Activated naive CD8-positive, alpha-beta T cell treated with anti-CD3 and anti-CD28 coated beads, Interleukin-2, amount 10 ng/mL, durations not matched to agents 7 days and 5 days (primary cell): Measurements from ENCODE around the gene RNF187. TPM values are rescaled to one million over a fixed set of nuclear protein-coding genes. Genes with fewer than 3 reads are reported as not detected.
A peak's percentile ranks its signal among the peaks of the same experiment; 100 is the strongest.

ENCODE experiments used
- ATAC-seq: fragments of 150-1000 bp; cut with Tn5 transposase; one replicate; pipeline ENCODE4 v1.10.0; 2021; ENCODE audit warnings: low read depth, moderate library complexity
- POLR2A ChIA-PET: fragments of 350-600 bp; sonication (Branson Sonifier 250); formaldehyde crosslinking; loops from one replicate; lab custom pipeline; 2021; ENCODE audit warnings: antibody characterized with exemption; lab: Charles Lee
- DNase-seq: peaks from one replicate; pipeline ENCODE4 v3.0.0; 2021
- H3K27ac Mint-ChIP-seq: one replicate; pipeline ENCODE4 v1.8.0; 2022; ENCODE audit warnings: mild to moderate bottlenecking, mixed read lengths
- H3K27me3 Mint-ChIP-seq: one replicate; pipeline ENCODE4 v1.8.0; 2022; ENCODE audit warnings: mild to moderate bottlenecking, moderate library complexity, mixed read lengths
- H3K36me3 Mint-ChIP-seq: one replicate; pipeline ENCODE4 v1.8.0; 2021; ENCODE audit warnings: mild to moderate bottlenecking, mixed read lengths
- H3K4me1 Mint-ChIP-seq: one replicate; pipeline ENCODE4 v1.8.0; 2021; ENCODE audit warnings: mixed read lengths
- H3K4me3 Mint-ChIP-seq: one replicate; pipeline ENCODE4 v1.8.0; 2022; ENCODE audit warnings: mild to moderate bottlenecking, moderate library complexity, mixed read lengths
- H3K9me3 Mint-ChIP-seq: one replicate; pipeline ENCODE4 v1.8.0; 2021; ENCODE audit warnings: mixed read lengths
- total RNA-seq, 2 experiments: library from RNA; stranded (reverse); gene quantifications; one replicate each; pipeline ENCODE4 v1.2.3, GENCODE V29; 2021

The RNF187 gene
- total RNA-seq, 2 experiments from 2014 or later: 128 to 143 TPM

DNA sequence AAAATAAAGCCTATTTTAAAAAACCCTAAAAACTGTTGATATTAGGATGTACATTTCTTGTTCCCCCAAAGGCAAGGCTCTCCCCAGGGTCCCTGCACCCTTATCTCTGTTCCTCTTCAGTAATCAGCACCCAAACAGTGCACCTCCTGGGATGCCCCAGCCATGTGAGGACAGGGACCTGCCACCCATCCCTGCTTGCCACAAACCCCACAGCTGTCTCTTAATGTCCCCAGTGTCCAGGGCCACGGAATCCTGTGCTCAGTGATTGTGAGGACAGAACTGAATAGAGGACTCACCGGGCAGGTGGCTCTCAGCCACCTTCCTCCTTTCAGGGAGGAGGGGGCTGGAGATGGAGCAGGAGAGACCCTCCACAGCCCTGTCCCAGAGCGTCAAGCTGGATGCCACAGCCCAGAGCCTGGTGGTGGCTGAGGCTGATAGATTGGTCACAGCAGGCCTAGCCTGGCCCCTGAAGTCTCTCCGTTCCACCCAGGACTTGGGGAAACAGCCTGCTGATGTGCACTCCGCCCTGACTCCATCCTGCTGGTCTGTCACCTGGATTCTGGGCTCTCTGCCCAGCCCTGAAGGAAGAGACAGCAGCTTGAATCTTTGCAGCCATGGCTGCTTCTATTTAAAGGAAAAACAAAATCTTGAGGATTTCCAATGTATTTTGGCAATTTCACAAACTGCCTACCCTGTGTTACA lies 23.1 kb downstream of the RNF187 start:
- ATAC-seq: no peak
- H3K27ac Mint-ChIP-seq: no peak overlapping the region
- peaks cover 31% of the 10 kb centered on the region for H3K4me1 Mint-ChIP-seq
- no peaks in the 10 kb centered on the region for H3K36me3 Mint-ChIP-seq
- POLR2A ChIA-PET: no interaction called here
- peaks cover 21% of the 10 kb centered on the region for H3K27me3 Mint-ChIP-seq
- H3K4me3 Mint-ChIP-seq: no peak overlapping the region
- peaks cover 1% of the 10 kb centered on the region for H3K9me3 Mint-ChIP-seq
- no peak for DNase-seq

DNA sequence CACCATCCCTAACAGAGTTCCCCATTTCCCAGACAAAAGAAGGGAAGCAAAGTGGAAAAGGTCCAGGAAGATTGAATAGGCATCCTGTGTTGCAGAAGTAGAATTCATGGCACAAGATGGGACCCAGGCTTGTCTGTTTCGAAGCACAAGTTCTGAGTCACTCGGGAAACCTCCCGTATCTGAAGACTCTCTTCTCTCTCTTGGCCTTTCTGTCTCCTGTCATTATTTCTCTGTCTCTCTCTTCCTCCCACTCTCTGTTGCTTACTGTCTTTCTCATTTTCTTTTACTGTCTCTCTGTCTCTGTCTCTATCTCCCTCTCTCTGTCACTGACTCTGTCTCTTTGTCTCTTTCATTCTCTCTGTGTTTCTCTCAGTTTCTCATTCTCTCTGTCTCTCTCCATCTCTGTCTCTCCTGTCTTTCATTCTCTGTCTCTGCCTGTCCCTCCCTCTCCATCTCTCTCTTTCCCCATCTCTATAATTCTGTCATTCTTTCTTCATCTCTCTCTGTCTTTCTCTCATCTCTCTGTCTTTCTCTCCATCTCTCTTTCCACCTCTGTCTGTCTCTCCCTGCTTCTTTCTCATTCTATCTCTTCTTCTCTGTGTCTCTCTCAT lies 23.7 kb downstream of the RNF187 start:
- no peak for ATAC-seq
- DNase-seq: no peak
- H3K27ac Mint-ChIP-seq: peak overlapping the region; percentile 40

DNA sequence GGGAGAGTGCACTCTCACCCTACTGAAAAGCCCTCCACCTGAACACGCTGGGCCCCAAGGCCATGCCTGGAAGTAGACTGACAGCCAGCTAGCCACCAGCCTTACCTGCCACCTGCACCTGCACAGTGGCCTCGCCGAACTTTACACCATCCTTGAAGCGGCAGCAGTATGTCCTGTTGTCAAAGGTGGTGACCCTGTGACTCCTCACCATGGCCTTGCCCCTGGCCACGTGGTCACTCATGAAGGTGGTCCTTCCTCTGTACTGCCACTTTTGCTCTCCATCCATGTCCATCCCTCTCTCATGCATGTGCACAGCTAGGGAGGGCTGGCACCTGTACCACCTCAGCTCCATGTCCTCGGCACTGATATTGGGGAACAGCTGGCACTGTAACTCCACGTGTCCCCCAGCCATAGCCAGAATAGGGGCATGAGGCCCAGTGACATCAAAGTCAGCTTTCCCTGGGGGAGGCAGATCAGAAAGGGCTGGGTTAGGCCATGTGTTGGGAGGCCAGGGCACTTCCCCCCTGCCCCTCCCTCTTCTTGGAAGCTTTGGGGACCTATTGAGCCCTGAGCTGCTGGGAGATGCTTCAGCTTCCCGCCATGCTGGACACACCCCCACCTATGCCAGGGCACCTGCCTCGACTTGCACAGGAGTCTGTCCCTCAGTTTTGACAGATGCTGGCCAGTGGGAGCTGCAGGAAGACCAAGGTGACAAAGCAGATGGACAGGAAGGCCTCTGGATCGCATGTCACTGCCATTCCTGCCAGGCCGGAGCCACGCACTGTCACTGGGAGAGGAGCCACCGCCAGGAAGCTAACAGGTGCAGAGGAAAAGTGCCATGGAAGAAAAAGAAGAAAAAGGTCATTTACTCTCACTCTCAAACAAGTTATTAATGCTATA lies 24.6 kb downstream of the RNF187 start:
- H3K4me3 Mint-ChIP-seq: no peak overlapping the region
- no peaks in the 10 kb centered on the region for H3K36me3 Mint-ChIP-seq
- no peak overlapping the region for H3K27ac Mint-ChIP-seq
- peaks cover 31% of the 10 kb centered on the region for H3K27me3 Mint-ChIP-seq
- peaks cover 31% of the 10 kb centered on the region for H3K4me1 Mint-ChIP-seq
- no peak for ATAC-seq
- POLR2A ChIA-PET: interaction anchor here (2.1 to 2.4 kb wide), 2 partner anchors 11 to 54 kb away, joined by 6 to 16 read pairs; a partner anchor contains a TSS
- DNase-seq: no peak
- H3K9me3 Mint-ChIP-seq: peaks cover 1% of the 10 kb centered on the region

More for the DNA sequence above, 23.7 kb downstream of the RNF187 start:
- POLR2A ChIA-PET: no interaction called here
- peaks cover 31% of the 10 kb centered on the region for H3K4me1 Mint-ChIP-seq
- H3K4me3 Mint-ChIP-seq: no peak overlapping the region
- no peaks in the 10 kb centered on the region for H3K36me3 Mint-ChIP-seq
- H3K9me3 Mint-ChIP-seq: peaks cover 1% of the 10 kb centered on the region
- H3K27me3 Mint-ChIP-seq: peaks cover 24% of the 10 kb centered on the region

DNA sequence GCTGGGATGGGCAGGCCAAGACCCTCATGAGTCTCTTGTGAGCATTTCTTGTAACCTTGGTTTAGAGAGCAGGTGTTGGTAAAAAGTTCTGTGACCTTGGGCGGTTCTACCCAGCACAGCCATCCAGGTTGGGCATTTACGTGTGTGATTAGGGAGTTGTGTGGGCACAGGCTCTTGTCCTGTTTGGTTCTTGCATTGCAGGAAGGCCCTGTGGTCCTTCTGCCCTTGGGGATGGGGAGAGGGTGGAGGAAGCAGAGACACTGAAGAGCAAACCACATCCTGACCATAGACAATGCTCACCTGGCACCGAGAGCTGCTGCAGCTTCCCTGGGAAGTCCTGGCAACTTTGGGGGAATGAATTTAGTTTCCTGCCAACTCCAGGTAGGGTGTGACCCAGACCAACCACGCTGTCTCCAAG lies 25.6 kb downstream of the RNF187 start:
- no peaks in the 10 kb centered on the region for H3K36me3 Mint-ChIP-seq
- no peak for DNase-seq
- peak overlapping the region; percentile 54 for H3K27ac Mint-ChIP-seq
- peaks cover 38% of the 10 kb centered on the region for H3K27me3 Mint-ChIP-seq
- peak overlapping the region; percentile 49 for H3K4me3 Mint-ChIP-seq
- peak; percentile 87 for ATAC-seq
- POLR2A ChIA-PET: interaction anchor here (2.1 to 2.4 kb wide), 2 partner anchors 12 to 55 kb away, joined by 6 to 16 read pairs; a partner anchor contains a TSS
- peaks cover 1% of the 10 kb centered on the region for H3K9me3 Mint-ChIP-seq
- H3K4me1 Mint-ChIP-seq: peaks cover 31% of the 10 kb centered on the region

DNA sequence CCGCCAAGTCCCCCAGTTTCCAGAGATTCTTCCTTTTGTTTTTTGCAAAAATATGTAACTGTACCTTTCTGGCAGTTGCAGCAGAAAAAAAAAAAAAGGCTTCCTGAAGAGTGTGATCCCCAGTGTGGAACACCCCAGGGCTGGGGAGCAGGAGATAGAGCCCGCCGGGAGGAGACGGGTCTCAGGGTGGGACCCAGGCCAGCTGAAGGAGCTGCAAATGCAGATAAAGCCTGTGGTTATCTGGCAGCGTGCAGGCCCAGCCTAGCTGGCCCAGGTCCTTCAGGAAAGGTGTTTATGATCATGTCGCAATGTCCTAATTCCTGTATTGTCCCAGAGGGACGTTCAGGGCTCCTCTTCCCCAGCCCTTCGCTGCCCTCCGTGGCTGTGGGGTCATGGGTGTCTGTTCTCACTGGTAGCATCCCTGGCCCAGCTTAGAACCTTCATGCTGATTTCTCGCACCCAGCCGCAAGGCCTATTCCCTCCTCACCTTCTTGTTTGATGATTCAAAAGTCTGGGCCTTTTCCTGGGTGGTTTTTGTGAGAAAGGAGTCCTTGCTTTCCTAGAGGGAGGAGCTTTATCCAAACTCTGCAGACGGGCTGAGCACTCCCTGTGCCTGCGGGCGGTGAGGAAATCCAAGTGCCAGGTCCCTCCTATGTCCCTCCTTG lies 26.2 kb downstream of the RNF187 start:
- H3K4me3 Mint-ChIP-seq: no peak overlapping the region
- peaks cover 31% of the 10 kb centered on the region for H3K4me1 Mint-ChIP-seq
- no peak overlapping the region for H3K27ac Mint-ChIP-seq
- ATAC-seq (no peak), DNase-seq (no peak)
- H3K36me3 Mint-ChIP-seq: no peaks in the 10 kb centered on the region
- peaks cover 1% of the 10 kb centered on the region for H3K9me3 Mint-ChIP-seq
- POLR2A ChIA-PET: interaction anchor here (2.1 to 2.4 kb wide), 2 partner anchors 12 to 56 kb away, joined by 6 to 16 read pairs; a partner anchor contains a TSS
- peaks cover 42% of the 10 kb centered on the region for H3K27me3 Mint-ChIP-seq

DNA sequence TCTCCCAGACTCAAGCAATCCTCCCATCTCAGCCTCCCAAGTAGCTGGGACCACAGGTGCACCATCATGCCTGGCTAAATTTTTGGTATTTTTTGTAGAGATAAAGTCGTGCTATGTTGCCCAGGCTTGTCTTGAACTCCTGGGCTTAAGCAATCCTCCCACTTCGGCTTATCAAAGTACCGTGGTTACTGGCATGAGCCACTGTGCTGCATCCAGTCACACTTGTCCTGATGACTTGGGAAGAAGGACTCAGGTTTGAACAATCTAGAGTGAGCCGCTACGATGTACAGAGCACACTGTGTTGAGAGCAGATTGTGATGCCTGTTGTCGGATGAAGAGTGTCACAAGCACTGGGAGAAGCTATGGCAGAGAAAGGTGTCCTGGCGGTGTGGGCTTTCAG lies 27.2 kb downstream of the RNF187 start:
- no peak overlapping the region for H3K27ac Mint-ChIP-seq
- no peaks in the 10 kb centered on the region for H3K9me3 Mint-ChIP-seq
- no peaks in the 10 kb centered on the region for H3K36me3 Mint-ChIP-seq
- H3K4me3 Mint-ChIP-seq: no peak overlapping the region
- peaks cover 24% of the 10 kb centered on the region for H3K4me1 Mint-ChIP-seq
- peaks cover 45% of the 10 kb centered on the region for H3K27me3 Mint-ChIP-seq
- POLR2A ChIA-PET: no interaction called here
- ATAC-seq (no peak), DNase-seq (no peak)

DNA sequence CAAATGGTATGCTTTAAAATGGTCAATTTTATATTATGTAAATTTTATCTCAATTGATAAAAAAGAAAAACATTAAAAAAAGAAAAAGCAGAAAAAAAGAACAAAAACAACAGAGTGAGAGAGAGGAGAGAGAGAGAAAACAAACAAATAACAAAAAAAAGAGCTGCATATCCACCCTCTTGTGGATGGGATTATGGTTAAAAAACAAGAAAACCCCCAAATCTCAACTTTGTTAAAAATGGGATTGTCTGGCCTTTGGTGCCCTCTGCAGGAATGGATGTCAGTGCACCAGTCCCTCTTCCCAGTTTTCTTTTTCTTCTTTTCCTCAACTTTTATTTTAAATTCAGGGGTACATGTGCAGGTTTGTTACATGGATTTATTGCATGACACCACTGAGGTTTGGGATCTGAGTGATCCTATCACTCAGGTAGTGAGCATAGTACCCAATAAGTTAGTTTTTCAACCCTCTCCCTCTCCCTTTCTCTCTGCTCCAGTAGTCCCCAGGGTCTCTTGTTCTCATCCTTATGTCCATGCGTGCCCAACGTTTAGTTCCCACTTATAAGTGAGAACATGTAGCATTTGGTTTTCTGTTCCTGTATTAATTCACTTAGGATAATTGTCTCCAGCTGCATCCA lies 28.1 kb downstream of the RNF187 start:
- POLR2A ChIA-PET: interaction anchor here (0.6 to 1.9 kb wide), 3 partner anchors 52 to 108 kb away, joined by 3 to 7 read pairs (median 3); a partner anchor contains a TSS
- ATAC-seq (no peak), DNase-seq (no peak)
- peaks cover 20% of the 10 kb centered on the region for H3K4me1 Mint-ChIP-seq
- no peak overlapping the region for H3K27ac Mint-ChIP-seq
- H3K9me3 Mint-ChIP-seq: no peaks in the 10 kb centered on the region
- H3K4me3 Mint-ChIP-seq: no peak overlapping the region
- H3K27me3 Mint-ChIP-seq: peaks cover 41% of the 10 kb centered on the region
- no peaks in the 10 kb centered on the region for H3K36me3 Mint-ChIP-seq

DNA sequence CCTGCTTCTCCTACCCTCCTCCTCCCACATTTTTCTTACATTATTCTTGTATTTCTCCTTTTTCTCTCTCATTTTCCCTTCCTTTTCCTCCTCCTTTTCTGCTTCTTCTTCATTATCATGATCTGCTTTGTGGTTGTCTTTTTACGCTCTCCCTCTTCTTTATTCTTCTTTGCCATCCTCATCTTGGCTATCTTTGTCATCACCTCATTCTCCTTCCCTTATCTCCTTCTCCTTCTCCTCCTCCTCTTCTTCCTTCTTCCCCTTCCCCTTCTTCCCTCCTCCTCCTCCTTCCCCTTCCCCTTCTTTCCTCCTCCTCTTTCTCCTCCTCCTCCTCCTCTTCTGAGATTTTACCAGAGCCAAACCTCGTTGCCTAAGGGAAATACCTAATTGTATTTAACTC lies 30.5 kb downstream of the RNF187 start:
- no peaks in the 10 kb centered on the region for H3K36me3 Mint-ChIP-seq
- H3K27ac Mint-ChIP-seq: no peak overlapping the region
- H3K4me1 Mint-ChIP-seq: peaks cover 8% of the 10 kb centered on the region
- DNase-seq (no peak), ATAC-seq (no peak)
- POLR2A ChIA-PET: no interaction called here
- H3K9me3 Mint-ChIP-seq: no peaks in the 10 kb centered on the region
- peaks cover 40% of the 10 kb centered on the region for H3K27me3 Mint-ChIP-seq
- no peak overlapping the region for H3K4me3 Mint-ChIP-seq

DNA sequence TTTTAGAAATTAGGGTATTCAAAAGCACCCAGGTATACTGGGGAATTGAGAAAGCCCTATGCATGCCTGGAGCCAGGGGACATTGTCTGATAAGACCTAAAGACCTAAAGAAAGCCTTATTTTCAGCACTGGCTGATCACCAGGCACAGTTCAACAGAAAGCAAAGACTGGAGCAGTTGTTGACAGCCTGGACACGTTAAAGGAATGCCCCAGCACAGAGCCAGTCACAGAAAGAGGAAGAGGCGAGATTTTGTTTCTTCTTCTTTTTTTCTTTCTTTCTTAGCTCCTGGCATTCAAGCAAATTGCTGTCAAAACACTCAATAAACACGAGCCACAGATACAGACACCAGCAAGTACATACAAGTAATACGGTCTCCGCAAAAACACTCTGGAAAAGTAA lies 40.4 kb downstream of the RNF187 start:
- Mint-ChIP-seq H3K36me3 (no peaks in the 10 kb centered on the region), H3K27ac (no peak overlapping the region), H3K9me3 (peaks cover 6% of the 10 kb centered on the region), H3K27me3 (peaks cover 10% of the 10 kb centered on the region), H3K4me1 (no peaks in the 10 kb centered on the region), H3K4me3 (no peak overlapping the region)
- ATAC-seq (no peak), DNase-seq (no peak)
- POLR2A ChIA-PET: no interaction called here

DNA sequence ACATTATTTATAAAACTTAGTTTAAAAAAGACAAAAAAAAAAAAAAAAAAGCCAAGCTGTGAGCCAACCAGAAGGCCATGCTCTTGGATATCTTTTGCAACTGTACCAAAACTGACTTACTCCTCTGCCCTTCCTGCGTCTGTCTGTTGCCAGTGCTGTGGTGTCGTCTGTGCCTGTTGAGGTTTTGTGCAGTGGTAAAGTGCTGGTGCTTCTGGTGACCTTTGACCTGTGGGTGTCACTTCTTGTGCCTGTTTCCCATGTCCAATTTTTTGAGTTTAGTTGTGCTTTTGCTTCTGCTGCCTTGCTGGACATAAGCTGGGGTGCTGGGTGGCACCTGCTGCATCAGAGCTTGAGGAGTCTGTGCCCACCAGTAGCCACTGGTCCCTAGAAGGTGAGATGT lies 41.4 kb downstream of the RNF187 start:
- H3K27ac Mint-ChIP-seq: no peak overlapping the region
- peaks cover 4% of the 10 kb centered on the region for H3K9me3 Mint-ChIP-seq
- no peaks in the 10 kb centered on the region for H3K4me1 Mint-ChIP-seq
- peaks cover 9% of the 10 kb centered on the region for H3K27me3 Mint-ChIP-seq
- DNase-seq (no peak), ATAC-seq (no peak)
- H3K4me3 Mint-ChIP-seq: no peak overlapping the region
- POLR2A ChIA-PET: interaction anchor here (0.6 kb wide), 1 partner anchor 1002 kb away, joined by 3 read pairs; no protein-coding TSS in a partner anchor
- H3K36me3 Mint-ChIP-seq: no peaks in the 10 kb centered on the region

DNA sequence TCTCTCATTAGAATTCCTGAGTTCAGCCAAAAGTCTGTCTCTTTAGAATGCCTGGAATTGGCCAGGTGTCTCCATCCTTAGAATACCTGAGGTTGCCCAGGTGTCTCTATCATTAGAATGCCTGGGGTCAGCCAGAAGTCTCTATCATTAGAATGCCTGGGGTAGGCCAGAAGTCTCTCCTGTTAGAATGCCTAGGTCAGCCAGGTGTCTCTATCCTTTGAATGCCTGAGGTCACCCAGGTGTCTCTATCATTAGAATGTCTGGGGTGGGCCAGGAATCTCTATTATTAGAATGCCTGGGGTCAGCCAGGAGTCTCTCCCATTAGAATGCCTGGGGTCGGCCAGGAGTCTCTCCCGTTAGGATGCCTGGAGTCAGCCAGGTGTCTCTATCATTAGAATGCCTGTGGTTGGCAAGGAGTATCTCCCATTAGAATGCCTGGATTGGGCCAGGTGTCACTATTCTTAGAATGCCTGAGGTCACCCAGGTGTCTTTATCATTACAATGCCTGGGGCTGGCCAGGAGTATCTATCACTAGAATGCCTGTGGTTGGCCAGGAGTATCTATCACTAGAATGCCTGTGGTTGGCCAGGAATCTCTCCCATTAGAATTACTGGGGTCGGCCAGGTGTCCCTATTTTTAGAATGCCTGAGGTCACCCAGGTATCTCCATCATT lies 43.0 kb downstream of the RNF187 start:
- Mint-ChIP-seq H3K27ac (no peak overlapping the region), H3K27me3 (peaks cover 6% of the 10 kb centered on the region), H3K4me3 (no peak overlapping the region), H3K9me3 (peaks cover 4% of the 10 kb centered on the region), H3K36me3 (no peaks in the 10 kb centered on the region), H3K4me1 (no peaks in the 10 kb centered on the region)
- ATAC-seq: no peak
- POLR2A ChIA-PET: no interaction called here
- no peak for DNase-seq
